ENCODE results near the gene HSFX1.

DNA sequence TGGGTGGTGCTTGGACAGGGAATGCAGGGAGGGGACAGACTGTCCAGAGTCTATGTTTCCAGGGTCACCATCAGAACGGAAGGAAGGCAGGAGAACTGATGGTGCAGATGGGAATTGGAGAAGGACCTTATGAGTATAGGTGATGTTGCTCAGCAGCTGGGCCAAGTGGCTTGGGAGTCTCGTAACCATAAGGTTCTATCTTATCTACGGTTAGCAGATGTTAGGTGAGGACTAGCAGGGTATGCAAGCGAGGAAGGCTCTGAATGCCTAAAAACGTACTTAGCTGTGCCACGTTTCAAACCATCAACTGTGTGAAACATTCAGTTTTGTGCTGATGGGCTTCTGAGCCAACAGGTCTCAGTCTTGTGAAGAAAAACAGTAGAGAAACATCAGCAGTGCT is 30.2 kb downstream of the HSFX1 start:
- TF ChIP-seq, protein P1, sequence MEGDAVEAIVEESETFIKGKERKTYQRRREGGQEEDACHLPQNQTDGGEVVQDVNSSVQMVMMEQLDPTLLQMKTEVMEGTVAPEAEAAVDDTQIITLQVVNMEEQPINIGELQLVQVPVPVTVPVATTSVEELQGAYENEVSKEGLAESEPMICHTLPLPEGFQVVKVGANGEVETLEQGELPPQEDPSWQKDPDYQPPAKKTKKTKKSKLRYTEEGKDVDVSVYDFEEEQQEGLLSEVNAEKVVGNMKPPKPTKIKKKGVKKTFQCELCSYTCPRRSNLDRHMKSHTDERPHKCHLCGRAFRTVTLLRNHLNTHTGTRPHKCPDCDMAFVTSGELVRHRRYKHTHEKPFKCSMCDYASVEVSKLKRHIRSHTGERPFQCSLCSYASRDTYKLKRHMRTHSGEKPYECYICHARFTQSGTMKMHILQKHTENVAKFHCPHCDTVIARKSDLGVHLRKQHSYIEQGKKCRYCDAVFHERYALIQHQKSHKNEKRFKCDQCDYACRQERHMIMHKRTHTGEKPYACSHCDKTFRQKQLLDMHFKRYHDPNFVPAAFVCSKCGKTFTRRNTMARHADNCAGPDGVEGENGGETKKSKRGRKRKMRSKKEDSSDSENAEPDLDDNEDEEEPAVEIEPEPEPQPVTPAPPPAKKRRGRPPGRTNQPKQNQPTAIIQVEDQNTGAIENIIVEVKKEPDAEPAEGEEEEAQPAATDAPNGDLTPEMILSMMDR (IDR thresholded peaks at IDR 0.05; ENCODE audit: low read length): no peak
- TF ChIP-seq EZH2 (IDR thresholded peaks at IDR 0.05; ENCODE audit: borderline replicate concordance, low read length): no peak

All from OCI-LY1 (cell line).